ENCODE measurements around the gene ARL5B.
"Not testable (repeated sequence)": the region's sequence is repeated elsewhere in the genome, so short reads cannot be mapped to it uniquely, and the experiment has no call there.

ARL5B gene

GRCh38 chr10:18620856-18621255 lies 38.4 kb upstream of the ARL5B start:
- Histone ChIP-seq H3K4me2 (ENCODE audit: low read depth, low read length, poor library complexity, severe bottlenecking) (no peak overlapping the region), H3K9me2 (replicated peaks; ENCODE audit: insufficient read depth, low read length) (no peaks in the 10 kb centered on the region), H3K27ac (ENCODE audit: low read depth, low read length) (no peak overlapping the region), H3K27me3 (ENCODE audit: low read length) (no peaks in the 10 kb centered on the region), H3K9ac (ENCODE audit: low read length) (no peak overlapping the region), H4K20me1 (ENCODE audit: low read depth, low read length) (no peaks in the 10 kb centered on the region), H3K9me3 (ENCODE audit: insufficient read depth, low read length) (no peaks in the 10 kb centered on the region), H2AFZ (ENCODE audit: low read depth, low read length, severe bottlenecking) (no peak overlapping the region), H3K79me2 (ENCODE audit: insufficient read depth, low read length) (no peaks in the 10 kb centered on the region), H3K36me3 (ENCODE audit: low read length) (peaks cover 5% of the 10 kb centered on the region; the same call in 1 of the 2 replicates), H3F3A (ENCODE audit: insufficient read depth) (no peaks in the 10 kb centered on the region), H3K4me3 (ENCODE audit: insufficient read depth, low read length, poor library complexity, severe bottlenecking) (no peak overlapping the region)
- no peak for TF ChIP-seq CTCF (IDR thresholded peaks at IDR 0.05; ENCODE audit: insufficient read depth, low read length, poor library complexity, severe bottlenecking)
- no peak for TF ChIP-seq EZH2phosphoT487 (conservative IDR thresholded peaks at IDR 0.05; ENCODE audit: low read length)

- H3K4me2 ChIP-seq (ENCODE audit: low read depth, low read length, poor library complexity, severe bottlenecking); H3K79me2 ChIP-seq (ENCODE audit: insufficient read depth, low read length); H3K36me3 ChIP-seq (ENCODE audit: low read length); H3K9me2 ChIP-seq (replicated peaks; ENCODE audit: insufficient read depth, low read length); H3F3A ChIP-seq (ENCODE audit: insufficient read depth); H3K9ac ChIP-seq (ENCODE audit: low read length); H3K9me3 ChIP-seq (ENCODE audit: insufficient read depth, low read length); H2AFZ ChIP-seq (ENCODE audit: low read depth, low read length, severe bottlenecking); H3K27ac ChIP-seq (ENCODE audit: low read depth, low read length); H4K20me1 ChIP-seq (ENCODE audit: low read depth, low read length); H3K27me3 ChIP-seq (ENCODE audit: low read length); H3K4me3 ChIP-seq (ENCODE audit: insufficient read depth, low read length, poor library complexity, severe bottlenecking): not testable (repeated sequence)
Measured at GRCh38 chr10:18623671-18624070, 35.6 kb upstream of the ARL5B start.

GRCh38 chr10:18625886-18626285 lies 33.3 kb upstream of the ARL5B start:
- Histone ChIP-seq H3K27me3 (ENCODE audit: low read length) (no peaks in the 10 kb centered on the region), H3K9ac (ENCODE audit: low read length) (no peak overlapping the region), H3K4me3 (ENCODE audit: insufficient read depth, low read length, poor library complexity, severe bottlenecking) (no peak overlapping the region), H3K9me2 (replicated peaks; ENCODE audit: insufficient read depth, low read length) (no peaks in the 10 kb centered on the region), H2AFZ (ENCODE audit: low read depth, low read length, severe bottlenecking) (no peak overlapping the region), H4K20me1 (ENCODE audit: low read depth, low read length) (no peaks in the 10 kb centered on the region), H3K27ac (ENCODE audit: low read depth, low read length) (no peak overlapping the region), H3K4me2 (ENCODE audit: low read depth, low read length, poor library complexity, severe bottlenecking) (no peak overlapping the region), H3K9me3 (ENCODE audit: insufficient read depth, low read length) (no peaks in the 10 kb centered on the region), H3K79me2 (ENCODE audit: insufficient read depth, low read length) (no peaks in the 10 kb centered on the region), H3F3A (ENCODE audit: insufficient read depth) (no peaks in the 10 kb centered on the region), H3K36me3 (ENCODE audit: low read length) (peaks cover 5% of the 10 kb centered on the region; the same call in 1 of the 2 replicates)
- TF ChIP-seq CTCF (IDR thresholded peaks at IDR 0.05; ENCODE audit: insufficient read depth, low read length, poor library complexity, severe bottlenecking): no peak

- H3K27me3 ChIP-seq (ENCODE audit: low read length); H3K9me2 ChIP-seq (replicated peaks; ENCODE audit: insufficient read depth, low read length); H2AFZ ChIP-seq (ENCODE audit: low read depth, low read length, severe bottlenecking); H3K27ac ChIP-seq (ENCODE audit: low read depth, low read length); H3K4me3 ChIP-seq (ENCODE audit: insufficient read depth, low read length, poor library complexity, severe bottlenecking); H3K9me3 ChIP-seq (ENCODE audit: insufficient read depth, low read length); H3K36me3 ChIP-seq (ENCODE audit: low read length); H4K20me1 ChIP-seq (ENCODE audit: low read depth, low read length); H3F3A ChIP-seq (ENCODE audit: insufficient read depth); H3K79me2 ChIP-seq (ENCODE audit: insufficient read depth, low read length): not testable (repeated sequence)
- 0 out of 2 replicates have a peak overlapping the region, but pooled peaks have one; percentile 29 for H3K9ac ChIP-seq (ENCODE audit: low read length)
- peak overlapping the region; percentile 25 for H3K4me2 ChIP-seq (ENCODE audit: low read depth, low read length, poor library complexity, severe bottlenecking)
Measured at GRCh38 chr10:18627452-18628018, 31.7 kb upstream of the ARL5B start.

GRCh38 chr10:18632500-18632899 lies 26.7 kb upstream of the ARL5B start:
- not testable (repeated sequence) for H3K4me3 ChIP-seq (ENCODE audit: insufficient read depth, low read length, poor library complexity, severe bottlenecking); H3K4me2 ChIP-seq (ENCODE audit: low read depth, low read length, poor library complexity, severe bottlenecking); H3K9me3 ChIP-seq (ENCODE audit: insufficient read depth, low read length); H3K9ac ChIP-seq (ENCODE audit: low read length); H2AFZ ChIP-seq (ENCODE audit: low read depth, low read length, severe bottlenecking); H3F3A ChIP-seq (ENCODE audit: insufficient read depth); H3K9me2 ChIP-seq (replicated peaks; ENCODE audit: insufficient read depth, low read length); H4K20me1 ChIP-seq (ENCODE audit: low read depth, low read length); H3K27ac ChIP-seq (ENCODE audit: low read depth, low read length); H3K36me3 ChIP-seq (ENCODE audit: low read length); H3K79me2 ChIP-seq (ENCODE audit: insufficient read depth, low read length); H3K27me3 ChIP-seq (ENCODE audit: low read length)
